Mesothelial cell of epicardium (in vitro differentiated cells): Measurements from ENCODE around the gene TPR. TPM values are rescaled to one million over a fixed set of nuclear protein-coding genes. Genes with fewer than 3 reads are reported as not detected.

Source experiments
- DNase-seq, 2 experiments: peaks; one replicate each; pipeline ENCODE4 v3.0.0; 2021; ENCODE audit warnings: low spot score in 2 of 2; ENCODE audit not compliant: unreplicated experiment in 2 of 2
- H3K27ac Mint-ChIP-seq: 2 replicates; pipeline ENCODE4 v1.8.0; 2021; ENCODE audit warnings: mixed read lengths
- H3K27me3 Mint-ChIP-seq: 2 replicates; pipeline ENCODE4 v1.8.0; 2021; ENCODE audit warnings: low read depth, mixed read lengths
- H3K36me3 Mint-ChIP-seq: 2 replicates; pipeline ENCODE4 v1.8.0; 2021; ENCODE audit warnings: mixed read lengths
- H3K4me1 Mint-ChIP-seq: 2 replicates; pipeline ENCODE4 v1.8.0; 2021; ENCODE audit warnings: mixed read lengths
- H3K4me3 Mint-ChIP-seq: 2 replicates; pipeline ENCODE4 v1.8.0; 2021; ENCODE audit warnings: mild to moderate bottlenecking, moderate library complexity, mixed read lengths
- H3K9me3 Mint-ChIP-seq: 2 replicates; pipeline ENCODE4 v1.8.0; 2021; ENCODE audit warnings: mixed read lengths
- total RNA-seq: library from RNA; stranded (reverse); gene quantifications from 3 replicates; pipeline ENCODE4 v1.2.1, GENCODE V29; 2021
- TF ChIP-seq, protein P1 (sequence below): fragments of 200-600 bp; sonication (generic); IDR thresholded peaks from one replicate; pipeline ENCODE4 v1.5.0; 2021; ENCODE audit warnings: antibody characterized with exemption; ENCODE audit not compliant: unreplicated experiment

Gene TPR
- total RNA-seq, 1 donor from 2014 or later: 130 TPM

DNA sequence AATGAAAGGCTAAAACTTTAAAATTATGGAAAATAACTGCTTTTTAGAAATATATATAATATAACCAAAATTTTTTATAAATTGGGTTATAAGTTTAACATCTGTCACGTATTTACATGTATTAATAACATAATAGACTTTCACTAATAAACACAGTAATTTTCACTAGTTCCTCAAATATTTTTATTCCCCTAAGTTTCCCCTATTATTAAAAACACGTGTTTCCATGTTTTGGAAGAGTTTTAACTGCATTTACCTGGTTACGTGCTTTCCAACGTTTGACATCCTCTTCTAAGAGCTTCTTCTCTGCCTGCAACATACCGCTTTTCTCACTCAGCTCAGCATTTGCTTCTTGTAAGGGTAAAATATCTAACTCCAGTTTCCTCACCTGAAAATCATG lies 34.3 kb downstream of the TPR start:
- Mint-ChIP-seq H3K9me3 (no peaks in the 10 kb centered on the region), H3K36me3 (peaks cover 51% of the 10 kb centered on the region), H3K4me1 (no peaks in the 10 kb centered on the region), H3K4me3 (no peak overlapping the region), H3K27ac (no peak overlapping the region), H3K27me3 (no peaks in the 10 kb centered on the region)
- TF ChIP-seq, protein P1, sequence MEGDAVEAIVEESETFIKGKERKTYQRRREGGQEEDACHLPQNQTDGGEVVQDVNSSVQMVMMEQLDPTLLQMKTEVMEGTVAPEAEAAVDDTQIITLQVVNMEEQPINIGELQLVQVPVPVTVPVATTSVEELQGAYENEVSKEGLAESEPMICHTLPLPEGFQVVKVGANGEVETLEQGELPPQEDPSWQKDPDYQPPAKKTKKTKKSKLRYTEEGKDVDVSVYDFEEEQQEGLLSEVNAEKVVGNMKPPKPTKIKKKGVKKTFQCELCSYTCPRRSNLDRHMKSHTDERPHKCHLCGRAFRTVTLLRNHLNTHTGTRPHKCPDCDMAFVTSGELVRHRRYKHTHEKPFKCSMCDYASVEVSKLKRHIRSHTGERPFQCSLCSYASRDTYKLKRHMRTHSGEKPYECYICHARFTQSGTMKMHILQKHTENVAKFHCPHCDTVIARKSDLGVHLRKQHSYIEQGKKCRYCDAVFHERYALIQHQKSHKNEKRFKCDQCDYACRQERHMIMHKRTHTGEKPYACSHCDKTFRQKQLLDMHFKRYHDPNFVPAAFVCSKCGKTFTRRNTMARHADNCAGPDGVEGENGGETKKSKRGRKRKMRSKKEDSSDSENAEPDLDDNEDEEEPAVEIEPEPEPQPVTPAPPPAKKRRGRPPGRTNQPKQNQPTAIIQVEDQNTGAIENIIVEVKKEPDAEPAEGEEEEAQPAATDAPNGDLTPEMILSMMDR: no peak
- no peak for DNase-seq

DNA sequence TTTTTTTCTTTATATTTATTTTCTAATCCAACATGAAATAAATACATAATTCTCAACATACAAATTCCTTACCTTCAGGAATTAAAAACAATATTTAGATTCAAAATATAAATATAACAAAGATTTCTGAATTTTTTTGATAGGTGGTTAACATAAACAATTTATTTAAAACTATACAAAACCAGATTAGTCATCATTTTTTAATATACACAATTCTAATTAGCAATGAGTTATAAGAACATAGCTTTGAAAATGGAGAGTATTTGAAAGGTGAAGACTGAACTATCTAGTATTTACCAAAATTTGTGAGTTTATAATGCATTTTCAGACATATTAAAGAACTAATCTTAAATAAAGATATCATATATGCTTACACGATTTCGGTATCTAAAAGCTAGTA lies 37.5 kb downstream of the TPR start:
- Mint-ChIP-seq H3K36me3 (peaks cover 39% of the 10 kb centered on the region), H3K9me3 (no peaks in the 10 kb centered on the region), H3K4me1 (no peaks in the 10 kb centered on the region), H3K27me3 (no peaks in the 10 kb centered on the region), H3K4me3 (no peak overlapping the region), H3K27ac (no peak overlapping the region)
- TF ChIP-seq, protein P1: no peak
- no peak for DNase-seq

DNA sequence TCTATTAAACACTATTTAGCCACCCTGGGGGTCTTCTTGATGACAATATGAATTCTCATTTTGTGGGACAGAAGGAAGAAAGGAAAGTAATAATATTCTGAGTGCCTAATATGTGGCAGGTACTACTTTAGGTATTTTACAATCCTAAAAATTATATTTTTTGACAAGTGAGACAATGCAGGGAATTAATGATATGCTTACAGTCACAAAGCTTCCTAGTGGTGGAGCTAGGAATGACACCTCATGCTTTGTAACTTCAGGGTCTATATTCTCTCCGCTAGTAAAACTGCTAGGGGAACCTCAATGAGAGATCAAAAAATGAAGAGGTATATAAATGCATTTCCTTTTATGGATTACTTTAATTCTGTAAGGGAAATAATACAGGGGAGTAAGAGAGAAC lies 44.3 kb downstream of the TPR start:
- TF ChIP-seq, protein P1: peak; percentile 60
- Mint-ChIP-seq H3K9me3 (no peaks in the 10 kb centered on the region), H3K27ac (no peak overlapping the region), H3K36me3 (peaks cover 27% of the 10 kb centered on the region), H3K4me3 (no peak overlapping the region), H3K4me1 (no peaks in the 10 kb centered on the region), H3K27me3 (no peaks in the 10 kb centered on the region)
- no peak for DNase-seq

DNA sequence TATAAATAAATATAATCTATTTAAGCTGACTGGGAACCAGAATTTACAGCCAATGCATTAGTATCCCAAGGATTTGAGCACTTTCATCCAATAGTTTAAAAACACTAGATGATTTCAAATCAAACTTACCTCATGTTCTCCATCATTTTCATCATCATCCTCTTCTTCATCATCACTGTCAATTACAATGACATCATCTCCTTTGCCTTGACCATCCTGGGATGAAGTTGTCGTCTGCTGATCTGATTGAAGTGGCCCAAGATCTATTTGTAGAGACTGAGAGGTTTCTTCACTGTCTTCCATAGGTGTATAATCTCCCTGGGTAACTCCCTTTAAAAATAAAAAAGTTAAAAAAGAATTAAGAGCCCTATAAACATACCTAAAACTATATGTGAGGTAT lies 47.7 kb downstream of the TPR start:
- no peak for DNase-seq
- TF ChIP-seq, protein P1: no peak
- Mint-ChIP-seq H3K36me3 (peaks cover 29% of the 10 kb centered on the region), H3K4me3 (no peak overlapping the region), H3K27me3 (no peaks in the 10 kb centered on the region), H3K27ac (no peak overlapping the region), H3K4me1 (no peaks in the 10 kb centered on the region), H3K9me3 (no peaks in the 10 kb centered on the region)

DNA sequence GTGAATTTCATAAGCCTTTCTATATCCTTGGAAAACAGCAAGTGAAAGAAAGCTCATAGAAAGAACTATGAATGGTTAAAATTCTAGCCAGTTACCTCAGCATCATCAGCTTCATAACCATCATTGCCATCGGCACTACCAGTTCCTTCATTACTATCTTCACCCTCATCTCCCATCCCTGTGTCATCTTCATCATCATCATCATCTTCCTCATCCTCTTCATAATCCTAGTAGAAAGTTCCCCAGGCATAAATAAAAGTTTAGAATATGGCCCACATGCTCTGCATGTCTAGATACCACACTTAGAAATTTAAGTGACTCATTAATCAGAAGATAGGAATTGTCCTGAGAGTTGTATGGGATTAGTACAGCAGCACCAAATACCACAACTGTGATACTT lies 49.0 kb downstream of the TPR start:
- H3K4me3 Mint-ChIP-seq: no peak overlapping the region
- no peaks in the 10 kb centered on the region for H3K9me3 Mint-ChIP-seq
- H3K27ac Mint-ChIP-seq: no peak overlapping the region
- TF ChIP-seq, protein P1: no peak
- DNase-seq: no peak
- H3K27me3 Mint-ChIP-seq: no peaks in the 10 kb centered on the region
- peaks cover 37% of the 10 kb centered on the region for H3K36me3 Mint-ChIP-seq
- H3K4me1 Mint-ChIP-seq: no peaks in the 10 kb centered on the region

DNA sequence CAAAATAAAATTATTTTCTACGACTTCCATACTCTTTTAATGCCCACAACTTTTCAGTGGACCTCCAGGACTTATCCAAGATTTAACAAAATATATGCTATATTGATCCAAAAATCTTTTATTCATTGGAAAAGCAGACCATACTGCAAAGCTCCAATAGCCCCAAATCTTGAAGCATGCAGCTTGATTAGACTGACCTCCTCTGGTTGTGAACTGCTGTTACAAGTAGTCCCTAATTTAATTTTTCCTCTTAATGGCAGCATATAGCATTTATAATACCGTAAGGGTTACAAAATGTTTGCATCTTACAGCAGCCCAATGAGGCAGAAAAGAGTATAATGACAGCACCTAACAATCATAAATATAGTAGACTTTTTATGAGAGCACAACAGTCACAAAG lies 49.8 kb downstream of the TPR start:
- no peaks in the 10 kb centered on the region for H3K4me1 Mint-ChIP-seq
- H3K9me3 Mint-ChIP-seq: no peaks in the 10 kb centered on the region
- H3K4me3 Mint-ChIP-seq: no peak overlapping the region
- no peak overlapping the region for H3K27ac Mint-ChIP-seq
- DNase-seq: no peak
- H3K36me3 Mint-ChIP-seq: peaks cover 36% of the 10 kb centered on the region
- TF ChIP-seq, protein P1: no peak
- no peaks in the 10 kb centered on the region for H3K27me3 Mint-ChIP-seq
